ENCODE data around the gene ZNF107.
"Not testable (repeated sequence)": the region's sequence is repeated elsewhere in the genome, so short reads cannot be mapped to it uniquely, and the experiment has no call there.

Gene ZNF107

GRCh38 chr7:64643566-64643965, 22.4 kb upstream of the ZNF107 start:
- DNase-seq (ENCODE audit: low read depth) = no peak

- DNase-seq (ENCODE audit: low read depth) = no peak
Observed at GRCh38 chr7:64651203-64651602, 14.7 kb upstream of the ZNF107 start.

GRCh38 chr7:64651632-64652165, 14.2 kb upstream of the ZNF107 start:
- no peak for DNase-seq (ENCODE audit: low read depth)

- no peak for DNase-seq (ENCODE audit: low read depth)
Observed at GRCh38 chr7:64653721-64654401, 12.1 kb upstream of the ZNF107 start.

- no peak for DNase-seq (ENCODE audit: low read depth)
Observed at GRCh38 chr7:64654796-64655548, 11.0 kb upstream of the ZNF107 start.

GRCh38 chr7:64655811-64656210, 10.1 kb upstream of the ZNF107 start:
- no peak for DNase-seq (ENCODE audit: low read depth)

- no peak for DNase-seq (ENCODE audit: low read depth)
Observed at GRCh38 chr7:64656489-64656888, 9.4 kb upstream of the ZNF107 start.

- not testable (repeated sequence) for DNase-seq (ENCODE audit: low read depth)
Observed at GRCh38 chr7:64662091-64662490, 3.8 kb upstream of the ZNF107 start.

GRCh38 chr7:64666663-64667050, 724 bp downstream of the ZNF107 start:
- DNase-seq (ENCODE audit: low read depth) = no peak

- no peak for DNase-seq (ENCODE audit: low read depth)
Observed at GRCh38 chr7:64667311-64667710, 1.4 kb downstream of the ZNF107 start.

GRCh38 chr7:64672414-64672813, 6.5 kb downstream of the ZNF107 start:
- DNase-seq (ENCODE audit: low read depth) = no peak

- no peak for DNase-seq (ENCODE audit: low read depth)
Observed at GRCh38 chr7:64685091-64685490, 19.2 kb downstream of the ZNF107 start.

- no peak for DNase-seq (ENCODE audit: low read depth)
Observed at GRCh38 chr7:64685741-64686140, 19.8 kb downstream of the ZNF107 start.

GRCh38 chr7:64686493-64687184, 20.7 kb downstream of the ZNF107 start:
- no peak for DNase-seq (ENCODE audit: low read depth)

GRCh38 chr7:64687249-64687648, 21.3 kb downstream of the ZNF107 start:
- DNase-seq (ENCODE audit: low read depth) = no peak

- DNase-seq (ENCODE audit: low read depth) = no peak
Observed at GRCh38 chr7:64688988-64689387, 23.1 kb downstream of the ZNF107 start.

GRCh38 chr7:64691831-64692230, 25.9 kb downstream of the ZNF107 start:
- DNase-seq (ENCODE audit: low read depth) = no peak

- not testable (repeated sequence) for DNase-seq (ENCODE audit: low read depth)
Observed at GRCh38 chr7:64697863-64698262, 31.9 kb downstream of the ZNF107 start.

GRCh38 chr7:64706625-64707292, 40.8 kb downstream of the ZNF107 start:
- DNase-seq (ENCODE audit: low read depth) = no peak

- not testable (repeated sequence) for DNase-seq (ENCODE audit: low read depth)
Observed at GRCh38 chr7:64717896-64718295, 52.0 kb downstream of the ZNF107 start.

GRCh38 chr7:64729089-64729848, 63.3 kb downstream of the ZNF107 start:
- no peak for DNase-seq (ENCODE audit: low read depth)

All from GM04503 (cell line).